GM12874 (cell line): ENCODE data around the gene GPR61.

ENCODE experiments used
- TF ChIP-seq, protein P1 (sequence below): IDR thresholded peaks from 2 replicates; pipeline ENCODE4 v1.5.1; 2011; ENCODE audit warnings: low read depth, mild to moderate bottlenecking, control low read depth, low read length, moderate library complexity; ENCODE audit not compliant: insufficient read depth

GPR61 gene

DNA sequence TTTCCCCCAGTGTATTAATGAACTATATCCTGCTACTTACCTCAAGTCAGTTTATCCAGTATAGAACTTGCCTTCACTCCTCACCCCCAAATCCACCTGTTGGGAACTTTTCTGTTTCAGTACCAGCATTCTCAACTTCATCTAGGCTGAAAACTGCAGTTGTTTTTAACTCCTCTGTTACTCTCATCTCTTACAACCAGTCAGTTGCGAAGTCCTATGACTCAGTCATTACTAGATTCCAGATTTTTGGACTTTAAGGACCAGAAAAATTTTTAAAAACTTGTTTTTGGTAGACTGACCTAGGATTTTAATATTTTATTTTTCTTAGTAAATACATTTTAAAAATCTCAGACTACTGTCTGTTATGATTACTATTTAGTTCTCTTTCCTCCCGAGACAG, 16.9 kb downstream of the GPR61 start:
- TF ChIP-seq, protein P1, sequence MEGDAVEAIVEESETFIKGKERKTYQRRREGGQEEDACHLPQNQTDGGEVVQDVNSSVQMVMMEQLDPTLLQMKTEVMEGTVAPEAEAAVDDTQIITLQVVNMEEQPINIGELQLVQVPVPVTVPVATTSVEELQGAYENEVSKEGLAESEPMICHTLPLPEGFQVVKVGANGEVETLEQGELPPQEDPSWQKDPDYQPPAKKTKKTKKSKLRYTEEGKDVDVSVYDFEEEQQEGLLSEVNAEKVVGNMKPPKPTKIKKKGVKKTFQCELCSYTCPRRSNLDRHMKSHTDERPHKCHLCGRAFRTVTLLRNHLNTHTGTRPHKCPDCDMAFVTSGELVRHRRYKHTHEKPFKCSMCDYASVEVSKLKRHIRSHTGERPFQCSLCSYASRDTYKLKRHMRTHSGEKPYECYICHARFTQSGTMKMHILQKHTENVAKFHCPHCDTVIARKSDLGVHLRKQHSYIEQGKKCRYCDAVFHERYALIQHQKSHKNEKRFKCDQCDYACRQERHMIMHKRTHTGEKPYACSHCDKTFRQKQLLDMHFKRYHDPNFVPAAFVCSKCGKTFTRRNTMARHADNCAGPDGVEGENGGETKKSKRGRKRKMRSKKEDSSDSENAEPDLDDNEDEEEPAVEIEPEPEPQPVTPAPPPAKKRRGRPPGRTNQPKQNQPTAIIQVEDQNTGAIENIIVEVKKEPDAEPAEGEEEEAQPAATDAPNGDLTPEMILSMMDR, result no peak

DNA sequence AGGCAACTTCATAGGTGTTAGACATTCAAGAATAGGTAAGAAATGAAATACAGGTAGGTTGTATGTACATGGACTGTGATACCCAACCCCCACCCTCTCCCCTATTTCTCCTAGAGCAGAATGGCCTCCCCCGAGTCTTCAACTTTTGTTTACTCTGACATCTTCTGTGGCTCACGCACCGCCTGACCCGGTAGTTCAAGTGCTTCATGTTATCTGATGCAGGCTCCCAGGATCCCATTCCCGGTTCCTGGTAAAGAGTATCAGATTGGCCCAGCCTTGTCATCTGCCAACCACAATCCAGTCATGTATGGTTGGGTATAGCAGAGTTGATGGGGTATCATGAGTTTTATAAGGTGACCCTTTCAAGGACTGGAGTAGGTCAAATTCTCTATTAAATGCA, 17.8 kb downstream of the GPR61 start:
- TF ChIP-seq, protein P1, result no peak

DNA sequence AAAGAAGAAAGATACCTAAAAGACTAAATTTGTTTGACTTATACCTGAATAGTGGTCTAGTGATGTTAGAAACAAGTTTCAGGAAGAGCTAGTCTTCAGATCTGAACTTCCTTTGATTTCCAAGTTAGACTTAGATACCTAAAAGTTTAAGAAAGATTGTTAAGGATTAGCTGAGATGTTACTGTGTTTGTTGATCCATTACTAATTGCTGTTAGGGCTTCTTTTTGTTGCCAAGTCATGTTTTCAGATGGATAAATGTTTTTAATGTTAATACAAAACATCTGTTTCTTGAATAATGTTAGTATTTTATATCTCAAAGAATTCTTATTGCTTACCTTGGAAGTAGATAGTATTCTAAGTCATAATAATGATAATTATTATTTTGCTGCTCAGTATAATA, 20.3 kb downstream of the GPR61 start:
- TF ChIP-seq, protein P1, result no peak

DNA sequence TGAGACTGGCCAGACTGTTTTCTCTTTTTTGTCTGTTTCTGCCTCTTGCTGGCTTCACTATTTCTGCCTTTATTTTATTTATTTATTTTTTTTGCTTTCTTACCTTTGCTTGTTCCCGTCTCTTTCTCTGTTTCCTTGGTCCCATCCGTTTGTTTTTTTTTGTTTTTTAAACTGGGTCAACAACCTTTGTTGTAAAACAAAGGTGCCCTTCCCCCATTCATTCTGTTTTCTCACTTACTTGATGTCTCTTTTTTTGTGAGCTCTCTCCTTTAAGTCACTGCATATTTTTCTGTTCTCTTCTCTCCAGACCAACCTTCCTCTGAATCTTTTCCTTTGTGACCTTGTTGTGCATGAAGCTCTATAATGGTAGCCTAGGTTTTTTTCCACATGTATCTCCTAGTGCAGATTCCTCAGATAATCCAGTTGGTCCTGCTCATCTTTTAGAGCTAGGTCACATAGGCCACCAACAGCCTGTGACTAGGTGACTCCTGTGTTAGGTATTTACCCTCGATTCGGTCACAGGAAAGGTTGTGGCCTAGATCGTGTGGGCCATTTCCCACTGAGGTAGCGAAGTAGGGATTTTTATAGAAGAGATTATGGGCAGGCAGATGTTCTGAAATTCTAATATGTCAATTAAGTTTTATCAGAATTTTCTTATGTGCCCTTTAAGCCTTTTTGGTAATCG, 24.7 kb downstream of the GPR61 start:
- TF ChIP-seq, protein P1, result no peak

DNA sequence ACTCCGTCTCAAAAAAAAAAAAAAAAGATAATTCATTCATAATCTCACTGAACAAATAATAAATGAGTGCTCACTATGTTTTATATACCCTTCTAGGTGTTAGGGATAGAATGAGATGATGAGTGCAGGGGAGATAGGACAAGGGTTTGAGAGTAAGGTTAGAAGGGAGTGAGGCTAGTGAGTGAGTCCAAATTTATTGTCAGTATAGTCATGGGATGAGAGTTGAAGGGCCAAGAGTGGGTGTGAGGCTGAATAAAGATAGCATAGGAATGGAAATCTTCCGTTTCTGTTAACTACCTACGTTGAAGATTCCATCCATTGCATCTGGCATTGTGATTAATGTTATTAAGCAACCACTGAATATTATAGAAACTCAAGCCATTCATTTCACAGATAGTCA, 25.6 kb downstream of the GPR61 start:
- TF ChIP-seq, protein P1, result no peak

DNA sequence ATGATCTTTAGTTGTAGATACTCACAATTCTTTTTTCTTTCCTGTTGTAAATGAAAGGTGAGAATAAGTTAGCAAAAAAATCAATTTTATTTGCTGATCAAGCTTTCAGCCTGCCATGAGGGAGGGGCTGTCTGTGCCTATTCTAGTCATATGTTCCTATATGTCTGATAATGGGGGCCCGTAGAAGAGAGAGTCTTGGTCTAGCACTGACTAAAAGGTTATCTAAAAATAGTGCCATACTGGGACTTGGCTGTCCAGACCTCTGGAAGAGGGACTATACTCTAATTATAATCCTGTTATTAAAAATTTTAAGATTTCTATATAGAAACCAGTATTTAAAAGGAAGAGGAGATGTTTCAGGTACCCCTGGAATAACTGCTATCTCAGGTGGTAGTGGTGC, 27.3 kb downstream of the GPR61 start:
- TF ChIP-seq, protein P1, result no peak

DNA sequence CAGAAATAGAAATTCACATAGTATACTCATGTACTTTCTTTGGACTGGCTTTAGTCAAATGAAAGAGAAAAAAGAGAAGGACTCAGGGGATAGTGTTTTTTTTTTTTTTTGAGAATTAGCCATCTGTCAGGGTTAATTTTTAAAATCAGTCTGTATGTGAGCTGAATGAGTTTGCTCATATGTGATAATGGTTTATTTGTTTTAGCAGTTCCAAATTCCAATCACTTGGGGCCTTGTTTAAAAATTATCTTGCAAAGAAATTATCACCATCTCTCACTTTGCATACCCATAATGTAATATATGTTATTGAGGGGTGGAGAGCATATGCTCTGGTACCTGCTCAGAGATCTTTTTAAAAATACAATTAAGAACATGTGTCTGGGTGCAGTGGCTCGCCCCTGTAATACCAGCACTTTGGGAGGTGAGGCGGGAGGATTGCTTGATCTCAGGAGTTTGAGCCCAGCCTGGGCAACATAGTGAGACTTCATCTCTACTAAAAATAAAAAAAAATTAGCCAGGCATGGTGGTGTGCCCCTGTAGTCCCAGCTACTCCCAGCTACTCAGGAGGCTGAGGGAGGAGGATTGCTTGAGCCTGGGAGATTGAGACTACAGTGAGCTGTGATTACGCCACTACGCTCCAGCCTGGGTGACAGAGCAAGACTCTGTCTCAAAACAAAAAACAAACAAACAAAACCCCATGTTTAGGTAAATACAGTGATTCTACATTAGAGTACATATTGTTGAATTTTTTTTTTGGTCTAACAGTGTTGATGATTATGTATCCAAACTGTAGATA, 28.4 kb downstream of the GPR61 start:
- TF ChIP-seq, protein P1, result no peak
